Measurements from ENCODE around the gene SFN.

- no peak for TF ChIP-seq POLR2A (IDR thresholded peaks at IDR 0.05)
- no peak for TF ChIP-seq CTCF (IDR thresholded peaks at IDR 0.05)
Observed at GRCh38 chr1:26853600-26853999, 9.3 kb upstream of the SFN start.

Data from esophagus squamous epithelium (tissue), 4 donors.